Measurements from ENCODE around the gene PDPR. TPM values are rescaled to one million over a fixed set of nuclear protein-coding genes. Genes with fewer than 3 reads are reported as not detected.
"Not testable (repeated sequence)": the region's sequence is repeated elsewhere in the genome, so short reads cannot be mapped to it uniquely, and the experiment has no call there.

PDPR gene
- total and polyA plus RNA-seq, 2 donors (not counting 3 experiments of a cell fraction or from before 2014, with no cell fraction given), result 26.4 to 29.9 TPM

DNA sequence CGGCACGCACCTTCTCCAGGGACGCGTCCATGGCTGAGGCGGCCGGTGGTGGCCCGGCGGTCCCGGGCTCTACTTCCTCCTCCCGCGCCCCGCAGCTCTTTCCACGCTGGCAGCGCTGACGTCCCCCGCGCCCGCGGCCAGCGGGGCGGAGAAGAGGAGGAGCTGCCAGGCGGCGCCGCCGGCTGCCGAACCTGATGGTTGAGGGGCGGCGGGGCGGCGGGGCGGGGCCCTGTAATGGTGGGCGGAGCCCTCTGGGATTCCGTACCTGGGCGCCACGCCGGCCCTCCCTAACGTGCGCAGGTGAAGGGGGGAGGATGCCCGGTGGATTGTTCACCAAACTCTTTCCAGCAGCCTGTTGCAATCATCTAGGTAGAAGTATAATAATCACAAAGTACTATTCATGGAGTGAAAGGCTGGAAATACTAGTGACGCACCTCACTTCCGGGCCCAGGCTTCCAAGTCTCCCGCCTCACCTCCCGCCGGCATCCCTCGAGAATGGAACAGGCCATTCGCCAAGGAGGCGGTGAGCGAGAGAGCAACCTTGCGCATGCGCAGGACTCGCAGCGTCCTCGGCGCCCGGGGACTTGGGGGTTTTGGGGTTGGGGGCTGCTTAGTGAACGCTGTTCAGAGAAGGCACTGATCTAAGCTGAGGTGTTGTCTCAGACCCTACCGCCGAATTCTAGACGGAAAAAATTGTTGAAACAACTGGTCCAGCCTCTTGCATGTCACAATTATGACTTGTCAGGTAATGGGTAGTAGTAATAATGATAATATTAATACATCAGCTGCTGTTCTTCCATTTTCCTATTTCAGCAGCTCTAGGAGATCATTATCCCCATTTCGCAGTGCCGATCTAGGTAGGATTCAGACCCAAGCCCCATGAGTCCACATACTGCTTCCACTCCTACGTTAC, 48.1 kb upstream of the PDPR start:
- H3K36me3 ChIP-seq (ENCODE audit: control insufficient read depth in 2 of 2, extremely low read depth in 1 of 2, insufficient read depth in 2 of 2, low read length in 2 of 2); H3K79me2 ChIP-seq (ENCODE audit: control insufficient read depth, insufficient read depth, low read length); H3K9me1 ChIP-seq (replicated peaks; ENCODE audit: control insufficient read depth, extremely low read depth, insufficient read depth, low read length); H4K20me1 ChIP-seq (replicated peaks; ENCODE audit: control insufficient read depth, extremely low read depth, insufficient read depth, low read length); intact Hi-C loops (cut with micrococcal nuclease); CTCF ChIA-PET; dilution Hi-C loops (cut with MboI; ENCODE audit: extremely low pct_ligation_motif_present, low sequenced_read_pairs); H3K27me3 ChIP-seq (ENCODE audit: control insufficient read depth in 2 of 2, insufficient read depth in 2 of 2, low read length in 2 of 2); POLR2A ChIA-PET; H3K4me1 ChIP-seq (ENCODE audit: control insufficient read depth, extremely low read depth, insufficient read depth, low read length); H3K9me3 ChIP-seq (replicated peaks; ENCODE audit: control insufficient read depth, insufficient read depth, low read length): not testable (repeated sequence)
- FAIRE-seq, result peak; percentile 67
- H3K4me3 ChIP-seq (replicated peaks in 1 of 3; ENCODE audit: insufficient read depth in 1 of 3, low read depth in 1 of 3, low read length in 3 of 3), result peak overlapping the region; percentile 62 to 73 (median 68)
- peak overlapping the region; percentile 64 for H3K4me2 ChIP-seq (ENCODE audit: insufficient read depth, low read length)
- peak overlapping the region; percentile 29 for H3K27ac ChIP-seq (ENCODE audit: insufficient read depth, low read depth, low read length)
- TF ChIP-seq POLR2A (IDR thresholded peaks at IDR 0.05; ENCODE audit: low read depth, low read length), result peak; percentile 23
- peak; percentile 75 for DNase-seq (ENCODE audit: low read depth, low spot score)
- TSS peak; percentile 19 for BruUV-seq (replicated peaks)
- H3K9ac ChIP-seq (replicated peaks; ENCODE audit: extremely low read depth, insufficient read depth, low read length), result peak overlapping the region; percentile 42
- peak overlapping the region; percentile 75 for H2AFZ ChIP-seq (ENCODE audit: low read depth, low read length)

DNA sequence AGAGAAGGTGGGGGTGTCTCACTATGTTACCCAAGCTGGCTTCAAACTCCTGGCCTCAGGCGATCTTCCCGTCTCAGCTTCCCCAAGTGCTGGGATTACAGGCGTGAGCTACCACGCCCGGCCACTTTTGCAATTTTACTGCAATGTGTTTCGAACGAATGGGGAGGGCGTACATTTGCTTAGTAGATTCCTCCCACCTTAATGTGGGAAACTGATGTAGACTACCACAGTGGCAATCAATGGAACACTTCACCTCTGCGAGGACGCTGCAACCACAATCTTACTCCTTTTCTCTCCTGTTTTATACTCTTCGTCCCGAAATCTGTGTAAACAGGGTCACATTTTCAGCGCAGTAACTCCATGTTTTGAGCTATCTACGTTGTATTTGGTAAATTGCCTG, 47.4 kb upstream of the PDPR start:
- H3K9me1 ChIP-seq (replicated peaks; ENCODE audit: control insufficient read depth, extremely low read depth, insufficient read depth, low read length); H3K79me2 ChIP-seq (ENCODE audit: control insufficient read depth, insufficient read depth, low read length); FAIRE-seq; H3K36me3 ChIP-seq (ENCODE audit: control insufficient read depth in 2 of 2, extremely low read depth in 1 of 2, insufficient read depth in 2 of 2, low read length in 2 of 2); H3K4me1 ChIP-seq (ENCODE audit: control insufficient read depth, extremely low read depth, insufficient read depth, low read length); intact Hi-C loops (cut with micrococcal nuclease); dilution Hi-C loops (cut with MboI; ENCODE audit: extremely low pct_ligation_motif_present, low sequenced_read_pairs); H3K27me3 ChIP-seq (ENCODE audit: control insufficient read depth in 2 of 2, insufficient read depth in 2 of 2, low read length in 2 of 2); H3K4me3 ChIP-seq (replicated peaks in 1 of 3; ENCODE audit: insufficient read depth in 1 of 3, low read depth in 1 of 3, low read length in 3 of 3); POLR2A ChIA-PET; H2AFZ ChIP-seq (ENCODE audit: low read depth, low read length); H3K9me3 ChIP-seq (replicated peaks; ENCODE audit: control insufficient read depth, insufficient read depth, low read length); H4K20me1 ChIP-seq (replicated peaks; ENCODE audit: control insufficient read depth, extremely low read depth, insufficient read depth, low read length); DNase-seq (ENCODE audit: low read depth, low spot score); BruUV-seq (replicated peaks); CTCF ChIA-PET; H3K4me2 ChIP-seq (ENCODE audit: insufficient read depth, low read length); H3K27ac ChIP-seq (ENCODE audit: insufficient read depth, low read depth, low read length); H3K9ac ChIP-seq (replicated peaks; ENCODE audit: extremely low read depth, insufficient read depth, low read length): not testable (repeated sequence)

DNA sequence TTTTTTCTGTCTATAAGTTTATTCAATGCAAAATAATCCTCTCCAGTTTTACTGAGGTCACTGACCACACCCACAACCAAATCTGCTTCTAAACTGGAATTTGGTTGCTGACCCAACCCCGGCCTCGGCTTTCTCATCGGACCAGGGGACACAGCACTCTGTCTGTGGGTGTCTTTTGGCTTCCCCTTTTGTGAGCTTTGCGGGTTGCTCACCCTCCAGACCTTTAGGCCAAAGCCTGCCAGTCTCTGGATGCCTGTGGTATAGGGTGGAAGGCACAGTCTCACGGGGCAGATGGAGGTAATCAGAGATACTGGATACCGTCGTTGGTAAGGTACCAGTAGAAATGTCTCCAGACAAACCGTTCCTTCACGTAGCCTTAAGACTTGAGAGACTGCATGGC, 35.1 kb upstream of the PDPR start:
- CTCF ChIA-PET; DNase-seq (ENCODE audit: low read depth, low spot score); intact Hi-C loops (cut with micrococcal nuclease); H3K27ac ChIP-seq (ENCODE audit: insufficient read depth, low read depth, low read length); H3K9me1 ChIP-seq (replicated peaks; ENCODE audit: control insufficient read depth, extremely low read depth, insufficient read depth, low read length); H3K4me1 ChIP-seq (ENCODE audit: control insufficient read depth, extremely low read depth, insufficient read depth, low read length); H3K36me3 ChIP-seq (ENCODE audit: control insufficient read depth in 2 of 2, extremely low read depth in 1 of 2, insufficient read depth in 2 of 2, low read length in 2 of 2); H3K27me3 ChIP-seq (ENCODE audit: control insufficient read depth in 2 of 2, insufficient read depth in 2 of 2, low read length in 2 of 2); H3K79me2 ChIP-seq (ENCODE audit: control insufficient read depth, insufficient read depth, low read length); BruUV-seq (replicated peaks); POLR2A ChIA-PET; H3K9me3 ChIP-seq (replicated peaks; ENCODE audit: control insufficient read depth, insufficient read depth, low read length); dilution Hi-C loops (cut with MboI; ENCODE audit: extremely low pct_ligation_motif_present, low sequenced_read_pairs); H2AFZ ChIP-seq (ENCODE audit: low read depth, low read length); H4K20me1 ChIP-seq (replicated peaks; ENCODE audit: control insufficient read depth, extremely low read depth, insufficient read depth, low read length); FAIRE-seq; H3K9ac ChIP-seq (replicated peaks; ENCODE audit: extremely low read depth, insufficient read depth, low read length); H3K4me3 ChIP-seq (replicated peaks in 1 of 3; ENCODE audit: insufficient read depth in 1 of 3, low read depth in 1 of 3, low read length in 3 of 3); H3K4me2 ChIP-seq (ENCODE audit: insufficient read depth, low read length): not testable (repeated sequence)

DNA sequence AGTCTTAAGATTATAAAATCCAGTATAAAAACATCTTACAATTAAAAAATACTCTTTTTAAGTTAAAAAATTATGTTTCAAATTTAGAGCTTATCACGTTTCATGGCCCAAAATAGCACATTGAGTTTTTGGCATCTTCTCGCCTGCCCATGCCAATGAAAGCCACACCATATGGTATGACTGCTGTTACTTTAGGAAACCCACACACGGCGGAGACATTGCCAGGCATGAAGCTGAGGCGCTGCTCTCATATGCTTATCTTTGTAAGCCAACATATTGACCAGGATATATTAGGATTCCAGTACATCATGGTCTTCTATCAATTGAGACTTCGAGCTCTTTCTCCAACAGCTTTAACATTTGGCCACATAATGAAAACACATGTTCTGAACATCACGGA, 32.9 kb upstream of the PDPR start:
- FAIRE-seq, result not testable (repeated sequence)

More for the DNA sequence above, 32.9 kb upstream of the PDPR start:
- H3K9ac ChIP-seq (replicated peaks; ENCODE audit: extremely low read depth, insufficient read depth, low read length); H3K4me2 ChIP-seq (ENCODE audit: insufficient read depth, low read length); BruUV-seq (replicated peaks); H3K9me3 ChIP-seq (replicated peaks; ENCODE audit: control insufficient read depth, insufficient read depth, low read length); POLR2A ChIA-PET; H3K79me2 ChIP-seq (ENCODE audit: control insufficient read depth, insufficient read depth, low read length); H3K4me3 ChIP-seq (replicated peaks in 1 of 3; ENCODE audit: insufficient read depth in 1 of 3, low read depth in 1 of 3, low read length in 3 of 3); H3K4me1 ChIP-seq (ENCODE audit: control insufficient read depth, extremely low read depth, insufficient read depth, low read length); dilution Hi-C loops (cut with MboI; ENCODE audit: extremely low pct_ligation_motif_present, low sequenced_read_pairs); H4K20me1 ChIP-seq (replicated peaks; ENCODE audit: control insufficient read depth, extremely low read depth, insufficient read depth, low read length); DNase-seq (ENCODE audit: low read depth, low spot score); H2AFZ ChIP-seq (ENCODE audit: low read depth, low read length); intact Hi-C loops (cut with micrococcal nuclease); H3K36me3 ChIP-seq (ENCODE audit: control insufficient read depth in 2 of 2, extremely low read depth in 1 of 2, insufficient read depth in 2 of 2, low read length in 2 of 2); H3K9me1 ChIP-seq (replicated peaks; ENCODE audit: control insufficient read depth, extremely low read depth, insufficient read depth, low read length); H3K27ac ChIP-seq (ENCODE audit: insufficient read depth, low read depth, low read length); H3K27me3 ChIP-seq (ENCODE audit: control insufficient read depth in 2 of 2, insufficient read depth in 2 of 2, low read length in 2 of 2): not testable (repeated sequence)
- CTCF ChIA-PET, result interaction anchor here (0.8 kb wide), 1 partner anchor 9 kb away, joined by 4 read pairs; no protein-coding TSS in a partner anchor
